Measurements from ENCODE around the gene RYR3.

The RYR3 gene

GRCh38 chr15:33449810-33450209, 139.0 kb downstream of the RYR3 start:
- DNase-seq (ENCODE audit: low spot score) = no peak

- no peak for DNase-seq (ENCODE audit: low spot score)
These were observed 140.6 kb downstream of the RYR3 start for GRCh38 chr15:33451385-33451784.

GRCh38 chr15:33453761-33454160, 143.0 kb downstream of the RYR3 start:
- DNase-seq (ENCODE audit: low spot score) = no peak

- DNase-seq (ENCODE audit: low spot score) = no peak
These were observed 143.6 kb downstream of the RYR3 start for GRCh38 chr15:33454346-33454745.

GRCh38 chr15:33454996-33455395, 144.2 kb downstream of the RYR3 start:
- no peak for DNase-seq (ENCODE audit: low spot score)

- no peak for DNase-seq (ENCODE audit: low spot score)
These were observed 147.7 kb downstream of the RYR3 start for GRCh38 chr15:33458421-33458820.

GRCh38 chr15:33460166-33460805, 149.5 kb downstream of the RYR3 start:
- no peak for DNase-seq (ENCODE audit: low spot score)

- no peak for DNase-seq (ENCODE audit: low spot score)
These were observed 150.9 kb downstream of the RYR3 start for GRCh38 chr15:33461671-33462070.

- DNase-seq (ENCODE audit: low spot score) = no peak
These were observed 156.5 kb downstream of the RYR3 start for GRCh38 chr15:33467146-33467815.

- no peak for DNase-seq (ENCODE audit: low spot score)
These were observed 157.0 kb downstream of the RYR3 start for GRCh38 chr15:33467816-33468163.

- no peak for DNase-seq (ENCODE audit: low spot score)
These were observed 158.0 kb downstream of the RYR3 start for GRCh38 chr15:33468740-33469139.

- DNase-seq (ENCODE audit: low spot score) = no peak
These were observed 162.2 kb downstream of the RYR3 start for GRCh38 chr15:33473005-33473404.

GRCh38 chr15:33473714-33474113, 162.9 kb downstream of the RYR3 start:
- no peak for DNase-seq (ENCODE audit: low spot score)

GRCh38 chr15:33476076-33476475, 165.3 kb downstream of the RYR3 start:
- no peak for DNase-seq (ENCODE audit: low spot score)

GRCh38 chr15:33476908-33477307, 166.1 kb downstream of the RYR3 start:
- DNase-seq (ENCODE audit: low spot score) = no peak

GRCh38 chr15:33489335-33489734, 178.6 kb downstream of the RYR3 start:
- DNase-seq (ENCODE audit: low spot score) = no peak

GRCh38 chr15:33490703-33491102, 179.9 kb downstream of the RYR3 start:
- no peak for DNase-seq (ENCODE audit: low spot score)

GRCh38 chr15:33492434-33493052, 181.8 kb downstream of the RYR3 start:
- DNase-seq (ENCODE audit: low spot score) = no peak

- no peak for DNase-seq (ENCODE audit: low spot score)
These were observed 183.5 kb downstream of the RYR3 start for GRCh38 chr15:33494306-33494705.

- no peak for DNase-seq (ENCODE audit: low spot score)
These were observed 189.8 kb downstream of the RYR3 start for GRCh38 chr15:33500432-33501195.

- no peak for DNase-seq (ENCODE audit: low spot score)
These were observed 192.9 kb downstream of the RYR3 start for GRCh38 chr15:33503681-33504080.

GRCh38 chr15:33506781-33507296, 196.1 kb downstream of the RYR3 start:
- DNase-seq (ENCODE audit: low spot score) = no peak

GRCh38 chr15:33508703-33509102, 197.9 kb downstream of the RYR3 start:
- no peak for DNase-seq (ENCODE audit: low spot score)
